Measurements from ENCODE around the gene LEMD3. TPM values are rescaled to one million over a fixed set of nuclear protein-coding genes. Genes with fewer than 3 reads are reported as not detected.

Gene LEMD3
- total and polyA plus RNA-seq, 2 experiments from 2014 or later = 15.4 to 56.7 TPM

- TF ChIP-seq ZNF462 (CRISPR knock-in tag; IDR thresholded peaks at IDR 0.05) (no peak), ZNF331 (CRISPR knock-in tag; IDR thresholded peaks at IDR 0.05; ENCODE audit: low read depth) (no peak), REST (IDR thresholded peaks at IDR 0.05; ENCODE audit: unreplicated experiment) (no peak), ZNF114 (CRISPR knock-in tag; IDR thresholded peaks at IDR 0.05) (no peak), EZH2phosphoT487 (IDR thresholded peaks at IDR 0.05; ENCODE audit: unreplicated experiment) (no peak), JUNB (IDR thresholded peaks at IDR 0.05; ENCODE audit: unreplicated experiment) (no peak)
- TF ChIP-seq, protein P1, sequence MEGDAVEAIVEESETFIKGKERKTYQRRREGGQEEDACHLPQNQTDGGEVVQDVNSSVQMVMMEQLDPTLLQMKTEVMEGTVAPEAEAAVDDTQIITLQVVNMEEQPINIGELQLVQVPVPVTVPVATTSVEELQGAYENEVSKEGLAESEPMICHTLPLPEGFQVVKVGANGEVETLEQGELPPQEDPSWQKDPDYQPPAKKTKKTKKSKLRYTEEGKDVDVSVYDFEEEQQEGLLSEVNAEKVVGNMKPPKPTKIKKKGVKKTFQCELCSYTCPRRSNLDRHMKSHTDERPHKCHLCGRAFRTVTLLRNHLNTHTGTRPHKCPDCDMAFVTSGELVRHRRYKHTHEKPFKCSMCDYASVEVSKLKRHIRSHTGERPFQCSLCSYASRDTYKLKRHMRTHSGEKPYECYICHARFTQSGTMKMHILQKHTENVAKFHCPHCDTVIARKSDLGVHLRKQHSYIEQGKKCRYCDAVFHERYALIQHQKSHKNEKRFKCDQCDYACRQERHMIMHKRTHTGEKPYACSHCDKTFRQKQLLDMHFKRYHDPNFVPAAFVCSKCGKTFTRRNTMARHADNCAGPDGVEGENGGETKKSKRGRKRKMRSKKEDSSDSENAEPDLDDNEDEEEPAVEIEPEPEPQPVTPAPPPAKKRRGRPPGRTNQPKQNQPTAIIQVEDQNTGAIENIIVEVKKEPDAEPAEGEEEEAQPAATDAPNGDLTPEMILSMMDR (conservative IDR thresholded peaks at IDR 0.05; ENCODE audit: low read depth in 2 of 2) = no peak
Measured at GRCh38 chr12:65170209-65170881, 962 bp downstream of the LEMD3 start (continued).
